ENCODE measurements around the gene TBL1X. TPM values are rescaled to one million over a fixed set of nuclear protein-coding genes. Genes with fewer than 3 reads are reported as not detected.

Gene TBL1X
- total and polyA plus RNA-seq, 2 donors (not counting 3 experiments of a cell fraction or from before 2014, with no cell fraction given), result 8.7 to 25.3 TPM

DNA sequence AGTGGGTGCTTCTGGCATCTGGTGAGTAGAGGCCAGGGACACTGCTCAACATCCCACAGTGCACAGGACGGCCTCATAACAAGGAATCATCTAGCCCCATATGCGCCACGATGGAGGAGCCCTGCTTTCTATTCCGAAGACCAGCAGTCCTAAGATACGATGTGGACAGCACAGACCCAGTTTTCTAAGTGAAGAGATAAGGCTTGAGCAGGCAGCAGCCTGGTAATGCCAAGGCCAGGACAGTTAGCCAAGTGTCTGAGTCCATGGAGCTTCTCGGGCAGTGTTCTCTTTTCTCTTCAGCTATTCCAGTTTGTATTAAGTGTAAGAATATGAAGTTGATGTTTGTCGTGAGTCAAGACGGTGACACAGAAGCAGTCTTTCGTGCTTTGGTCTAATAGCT is 112.7 kb downstream of the TBL1X start:
- Histone ChIP-seq H3K4me2 (ENCODE audit: insufficient read depth, low read length) (no peak overlapping the region), H3K4me3 (replicated peaks in 1 of 3; ENCODE audit: insufficient read depth in 1 of 3, low read depth in 1 of 3, low read length in 3 of 3) (no peak overlapping the region), H3K9me3 (replicated peaks; ENCODE audit: control insufficient read depth, insufficient read depth, low read length) (no peaks in the 10 kb centered on the region), H2AFZ (ENCODE audit: low read depth, low read length) (no peak overlapping the region), H3K9ac (replicated peaks; ENCODE audit: extremely low read depth, insufficient read depth, low read length) (no peak overlapping the region), H3K27me3 (ENCODE audit: control insufficient read depth in 2 of 2, insufficient read depth in 2 of 2, low read length in 2 of 2) (no peaks in the 10 kb centered on the region), H3K79me2 (ENCODE audit: control insufficient read depth, insufficient read depth, low read length) (no peaks in the 10 kb centered on the region), H3K4me1 (ENCODE audit: control insufficient read depth, extremely low read depth, insufficient read depth, low read length) (peaks cover 4% of the 10 kb centered on the region), H4K20me1 (replicated peaks; ENCODE audit: control insufficient read depth, extremely low read depth, insufficient read depth, low read length) (no peaks in the 10 kb centered on the region), H3K27ac (ENCODE audit: insufficient read depth, low read depth, low read length) (no peak overlapping the region), H3K36me3 (ENCODE audit: control insufficient read depth in 2 of 2, extremely low read depth in 1 of 2, insufficient read depth in 2 of 2, low read length in 2 of 2) (no peaks in the 10 kb centered on the region), H3K9me1 (replicated peaks; ENCODE audit: control insufficient read depth, extremely low read depth, insufficient read depth, low read length) (no peaks in the 10 kb centered on the region)
- TF ChIP-seq JUN (IDR thresholded peaks at IDR 0.05; ENCODE audit: borderline replicate concordance, insufficient read depth, insufficient read length, low read depth), result no peak
- TF ChIP-seq POLR2A (IDR thresholded peaks at IDR 0.05; ENCODE audit: low read depth, low read length), result no peak
- no peak for TF ChIP-seq POLR2AphosphoS5 (IDR thresholded peaks at IDR 0.05; ENCODE audit: insufficient read depth, low read depth, low read length)
- TF ChIP-seq EZH2 (IDR thresholded peaks at IDR 0.05; ENCODE audit: borderline replicate concordance, low read depth, low read length, severe bottlenecking), result no peak
- TF ChIP-seq, protein P1, sequence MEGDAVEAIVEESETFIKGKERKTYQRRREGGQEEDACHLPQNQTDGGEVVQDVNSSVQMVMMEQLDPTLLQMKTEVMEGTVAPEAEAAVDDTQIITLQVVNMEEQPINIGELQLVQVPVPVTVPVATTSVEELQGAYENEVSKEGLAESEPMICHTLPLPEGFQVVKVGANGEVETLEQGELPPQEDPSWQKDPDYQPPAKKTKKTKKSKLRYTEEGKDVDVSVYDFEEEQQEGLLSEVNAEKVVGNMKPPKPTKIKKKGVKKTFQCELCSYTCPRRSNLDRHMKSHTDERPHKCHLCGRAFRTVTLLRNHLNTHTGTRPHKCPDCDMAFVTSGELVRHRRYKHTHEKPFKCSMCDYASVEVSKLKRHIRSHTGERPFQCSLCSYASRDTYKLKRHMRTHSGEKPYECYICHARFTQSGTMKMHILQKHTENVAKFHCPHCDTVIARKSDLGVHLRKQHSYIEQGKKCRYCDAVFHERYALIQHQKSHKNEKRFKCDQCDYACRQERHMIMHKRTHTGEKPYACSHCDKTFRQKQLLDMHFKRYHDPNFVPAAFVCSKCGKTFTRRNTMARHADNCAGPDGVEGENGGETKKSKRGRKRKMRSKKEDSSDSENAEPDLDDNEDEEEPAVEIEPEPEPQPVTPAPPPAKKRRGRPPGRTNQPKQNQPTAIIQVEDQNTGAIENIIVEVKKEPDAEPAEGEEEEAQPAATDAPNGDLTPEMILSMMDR (IDR thresholded peaks at IDR 0.05; ENCODE audit: extremely low read depth in 1 of 2, insufficient read depth in 1 of 2, low read depth in 1 of 2, low read length in 2 of 2), result no peak
- TF ChIP-seq MYC (IDR thresholded peaks at IDR 0.05; ENCODE audit: low read depth, low read length), result no peak
- TF ChIP-seq GATA2 (IDR thresholded peaks at IDR 0.05; ENCODE audit: insufficient read depth, insufficient read length, low read depth, low read length), result no peak
- TF ChIP-seq, protein P2, sequence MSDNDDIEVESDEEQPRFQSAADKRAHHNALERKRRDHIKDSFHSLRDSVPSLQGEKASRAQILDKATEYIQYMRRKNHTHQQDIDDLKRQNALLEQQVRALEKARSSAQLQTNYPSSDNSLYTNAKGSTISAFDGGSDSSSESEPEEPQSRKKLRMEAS (IDR thresholded peaks at IDR 0.05; ENCODE audit: insufficient read depth, insufficient read length), result no peak
- TF ChIP-seq FOS (IDR thresholded peaks at IDR 0.05; ENCODE audit: borderline replicate concordance, insufficient read depth, low read length), result no peak
- intact Hi-C loops (cut with micrococcal nuclease), result no loop called here
- no TSS peak for BruUV-seq (replicated peaks)
- FAIRE-seq (no peak), DNase-seq (ENCODE audit: low read depth, low spot score) (no peak)
- dilution Hi-C loops (cut with MboI; ENCODE audit: extremely low pct_ligation_motif_present, low sequenced_read_pairs), result no loop called here
- ChIA-PET CTCF (no interaction called here), POLR2A (no interaction called here)

All from endothelial cell of umbilical vein (primary cell).